Natural killer cell (primary cell): ENCODE data around the gene ZMAT2. TPM values are rescaled to one million over a fixed set of nuclear protein-coding genes. Genes with fewer than 3 reads are reported as not detected.
"Not testable (repeated sequence)": the region's sequence is repeated elsewhere in the genome, so short reads cannot be mapped to it uniquely, and the experiment has no call there.

Experiments used
- ATAC-seq, 3 donors: fragments of 150-1000 bp in 2 of 3; fragments of 200-7000 bp in 1 of 3; cut with Tn5 transposase; 1 replicate in 1 of 3; 2 replicates in 2 of 3; pipeline ENCODE4 v1.10.0; 2021; ENCODE audit warnings: mild to moderate bottlenecking in 2 of 3, moderate library complexity in 2 of 3
- DNase-seq, 2 donors: peaks; one replicate each; pipeline versions ENCODE4 v3.0.0 to v3.0.0-alpha.2; 2013 to 2021; ENCODE audit warnings: mixed read lengths in 1 of 2
- H3K27ac ChIP-seq: one replicate; pipeline ENCODE4 v1.5.1; 2013; ENCODE audit warnings: mild to moderate bottlenecking, low read length
- H3K27me3 ChIP-seq: one replicate; pipeline ENCODE4 v1.6.1; 2013; ENCODE audit warnings: low read length; ENCODE audit not compliant: control insufficient read depth, insufficient read depth
- H3K36me3 ChIP-seq: one replicate; pipeline ENCODE4 v1.6.1; 2013; ENCODE audit warnings: low read length; ENCODE audit not compliant: control insufficient read depth, insufficient read depth
- H3K4me1 ChIP-seq: one replicate; pipeline ENCODE4 v1.6.1; 2013; ENCODE audit warnings: low read length; ENCODE audit not compliant: control insufficient read depth, insufficient read depth
- H3K4me3 ChIP-seq: one replicate; pipeline ENCODE4 v1.5.1; 2013; ENCODE audit warnings: low read length
- H3K9me3 ChIP-seq: one replicate; pipeline ENCODE4 v1.6.1; 2013; ENCODE audit warnings: low read length; ENCODE audit not compliant: control insufficient read depth, insufficient read depth
- H3K27ac Mint-ChIP-seq, 2 donors: one replicate each; pipeline ENCODE4 v1.8.0; 2022; ENCODE audit warnings: mild to moderate bottlenecking in 2 of 2, mixed read lengths in 2 of 2, moderate library complexity in 1 of 2
- H3K27me3 Mint-ChIP-seq, 2 donors: one replicate each; pipeline ENCODE4 v1.8.0; 2022; ENCODE audit warnings: low read depth in 2 of 2, mixed read lengths in 2 of 2
- H3K36me3 Mint-ChIP-seq: one replicate; pipeline ENCODE4 v1.8.0; 2022; ENCODE audit warnings: mixed read lengths
- H3K4me1 Mint-ChIP-seq, 2 donors: one replicate each; pipeline ENCODE4 v1.8.0; 2022; ENCODE audit warnings: mixed read lengths in 2 of 2
- H3K4me3 Mint-ChIP-seq: one replicate; pipeline ENCODE4 v1.8.0; 2022; ENCODE audit warnings: mild to moderate bottlenecking, moderate library complexity, mixed read lengths
- H3K9me3 Mint-ChIP-seq, 2 donors: one replicate each; pipeline ENCODE4 v1.8.0; 2022; ENCODE audit warnings: mixed read lengths in 2 of 2
- WGBS: methylation state at CpG from one replicate; pipeline ENCODE4 v1.1.7; 2013; ENCODE audit warnings: missing lambda C conversion rate; ENCODE audit not compliant: insufficient coverage; 5-methylcytosine and 5-hydroxymethylcytosine counted together
- intact Hi-C: fragments of 100-400 bp; cut with micrococcal nuclease; formaldehyde crosslinking; loops from one replicate; pipeline ENCODE4 v1.14.2; 2022
- total RNA-seq, 4 donors: library from RNA; stranded (reverse); fragments of 120-200 nt in 1 of 4; gene quantifications; one replicate each; pipeline versions ENCODE4 v1.2.3 to v1.2.4, GENCODE V29; 2013 to 2022
- TF ChIP-seq, protein P1 (sequence below): fragments of 200-600 bp; IDR thresholded peaks from one replicate; pipeline ENCODE4 v1.8.0; 2022; ENCODE audit warnings: antibody characterized with exemption

ZMAT2 gene
- total RNA-seq, 3 donors from 2014 or later (not counting 1 experiment from before 2014, with no cell fraction given): 47.0 to 50.4 (median 49.5) TPM

DNA sequence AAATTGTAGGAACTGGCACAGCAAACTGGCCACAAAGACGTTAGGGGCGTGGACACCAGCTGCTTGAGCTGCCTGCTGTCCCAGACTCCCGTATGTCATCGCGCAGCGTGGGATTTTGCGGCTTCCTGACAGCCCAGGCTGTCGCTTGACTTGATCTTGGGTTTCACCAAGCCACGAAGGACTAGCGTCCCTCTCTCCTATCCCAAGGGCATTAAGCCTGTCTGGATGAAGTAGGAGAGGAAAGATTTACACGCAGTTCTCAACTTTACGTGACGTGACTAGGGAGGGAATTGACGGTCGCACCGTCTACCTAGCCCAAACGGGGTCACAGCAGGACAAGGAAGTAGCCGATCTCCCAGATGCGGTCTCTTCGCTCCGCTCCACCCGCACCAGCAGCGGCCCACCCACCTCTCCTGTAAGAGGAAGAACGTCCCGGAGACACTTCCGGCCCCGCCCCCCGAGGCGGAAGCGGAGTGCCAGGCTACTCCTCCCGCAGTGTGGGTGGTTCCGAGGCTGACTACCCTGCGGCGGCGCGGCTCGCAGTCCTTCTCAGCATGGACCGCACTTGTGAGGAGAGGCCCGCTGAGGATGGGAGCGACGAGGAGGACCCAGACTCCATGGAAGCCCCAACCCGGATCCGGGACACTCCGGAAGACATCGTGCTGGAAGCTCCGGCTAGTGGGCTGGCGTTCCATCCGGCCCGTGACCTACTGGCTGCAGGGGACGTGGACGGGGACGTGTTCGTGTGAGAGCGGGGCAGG is 35.7 kb upstream of the ZMAT2 start, which contains the start of gene WDR55:
WDR55 (plus strand) TSS at position 546 of the 761 bp plus-strand sequence; CDS start at position 555, 9 bp downstream.
- DNase-seq (peak; percentile 86 to 97), ATAC-seq (peak; percentile 95 to 97 (median 95))
- no peaks in the 10 kb centered on the region for H3K9me3 ChIP-seq
- WGBS: under 1% methylated on average over 53 of the region's 54 CpGs
- Mint-ChIP-seq H3K27ac (peak within 1 kb of the TSS; percentile 96), H3K9me3 (no peaks in the 10 kb centered on the region), H3K4me3 (peak within 1 kb of the TSS; percentile 99), H3K27me3 (no peaks in the 10 kb centered on the region), H3K4me1 (peaks cover 33 to 38% of the 10 kb centered on the region in 2 donors), H3K36me3 (peaks cover 21% of the 10 kb centered on the region)
- peaks cover 55% of the 10 kb centered on the region for H3K36me3 ChIP-seq
- peak within 1 kb of the TSS; percentile 99 for H3K4me3 ChIP-seq
- H3K4me1 ChIP-seq: peaks cover 21% of the 10 kb centered on the region
- intact Hi-C loops: loop anchor here (1.0 to 2.0 kb wide), 5 partner anchors 17 to 263 kb away; partner anchors contain the start of genes ANKHD1, APBB3, HARS1 and HARS2
- TF ChIP-seq, protein P1, sequence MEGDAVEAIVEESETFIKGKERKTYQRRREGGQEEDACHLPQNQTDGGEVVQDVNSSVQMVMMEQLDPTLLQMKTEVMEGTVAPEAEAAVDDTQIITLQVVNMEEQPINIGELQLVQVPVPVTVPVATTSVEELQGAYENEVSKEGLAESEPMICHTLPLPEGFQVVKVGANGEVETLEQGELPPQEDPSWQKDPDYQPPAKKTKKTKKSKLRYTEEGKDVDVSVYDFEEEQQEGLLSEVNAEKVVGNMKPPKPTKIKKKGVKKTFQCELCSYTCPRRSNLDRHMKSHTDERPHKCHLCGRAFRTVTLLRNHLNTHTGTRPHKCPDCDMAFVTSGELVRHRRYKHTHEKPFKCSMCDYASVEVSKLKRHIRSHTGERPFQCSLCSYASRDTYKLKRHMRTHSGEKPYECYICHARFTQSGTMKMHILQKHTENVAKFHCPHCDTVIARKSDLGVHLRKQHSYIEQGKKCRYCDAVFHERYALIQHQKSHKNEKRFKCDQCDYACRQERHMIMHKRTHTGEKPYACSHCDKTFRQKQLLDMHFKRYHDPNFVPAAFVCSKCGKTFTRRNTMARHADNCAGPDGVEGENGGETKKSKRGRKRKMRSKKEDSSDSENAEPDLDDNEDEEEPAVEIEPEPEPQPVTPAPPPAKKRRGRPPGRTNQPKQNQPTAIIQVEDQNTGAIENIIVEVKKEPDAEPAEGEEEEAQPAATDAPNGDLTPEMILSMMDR: no peak
- H3K27me3 ChIP-seq: no peaks in the 10 kb centered on the region
- peak within 1 kb of the TSS; percentile 90 for H3K27ac ChIP-seq

GRCh38 chr5:140671035-140671434 is 29.2 kb upstream of the ZMAT2 start:
- H3K36me3 Mint-ChIP-seq, H3K27me3 Mint-ChIP-seq, H3K4me1 ChIP-seq, H3K9me3 Mint-ChIP-seq, H3K27ac Mint-ChIP-seq, H3K4me3 Mint-ChIP-seq, H3K9me3 ChIP-seq, H3K27me3 ChIP-seq, intact Hi-C loops, ATAC-seq, H3K27ac ChIP-seq, DNase-seq, H3K4me3 ChIP-seq: not testable (repeated sequence)
- H3K36me3 ChIP-seq: peaks cover 70% of the 10 kb centered on the region
- WGBS: 90% methylated on average over 3 of the region's 4 CpGs
- peaks cover 21 to 28% of the 10 kb centered on the region in 2 donors for H3K4me1 Mint-ChIP-seq

GRCh38 chr5:140671472-140672125 is 28.6 kb upstream of the ZMAT2 start:
- Mint-ChIP-seq H3K27me3 (no peaks in the 10 kb centered on the region), H3K36me3 (peaks cover 7% of the 10 kb centered on the region), H3K4me1 (peaks cover 15 to 22% of the 10 kb centered on the region in 2 donors), H3K27ac (peak overlapping the region in 1 of 2 donors; percentile 16), H3K4me3 (no peak overlapping the region), H3K9me3 (no peaks in the 10 kb centered on the region)
- Histone ChIP-seq H3K9me3 (no peaks in the 10 kb centered on the region), H3K36me3 (peaks cover 75% of the 10 kb centered on the region), H3K27me3 (no peaks in the 10 kb centered on the region), H3K27ac (no peak overlapping the region), H3K4me1 (no peaks in the 10 kb centered on the region), H3K4me3 (no peak overlapping the region)
- DNase-seq (no peak), ATAC-seq (no peak)
- intact Hi-C loops: no loop called here
- TF ChIP-seq, protein P1: no peak
- WGBS: over 99% methylated on average over 6 of the region's 7 CpGs
